Common myeloid progenitor, CD34-positive (primary cell): ENCODE results near the gene ATAD3A.
A peak's percentile ranks its signal among the peaks of the same experiment; 100 is the strongest.
"Not testable (repeated sequence)": the region's sequence is repeated elsewhere in the genome, so short reads cannot be mapped to it uniquely, and the experiment has no call there.

Experiments
- CTCF ChIA-PET: fragments of 350-600 bp; sonication (Branson Sonifier 250); formaldehyde crosslinking; loops from one replicate; lab custom pipeline; 2021; ENCODE audit warnings: antibody characterized with exemption; lab: Charles Lee
- POLR2A ChIA-PET: fragments of 350-600 bp; sonication (Branson Sonifier 250); formaldehyde crosslinking; loops from one replicate; lab custom pipeline; 2021; ENCODE audit warnings: antibody characterized with exemption; lab: Charles Lee
- DNase-seq, 3 donors: peaks; one replicate each; pipeline versions ENCODE4 v3.0.0 to v3.0.0-alpha.2; 2013
- H3K27ac ChIP-seq, 2 experiments: 1 replicate in 1 of 2; 2 replicates in 1 of 2; pipeline ENCODE4 v1.7.0; 2013; ENCODE audit warnings: inconsistent platforms in 2 of 2, low read length in 2 of 2, mild to moderate bottlenecking in 2 of 2, low read depth in 1 of 2, moderate library complexity in 1 of 2; ENCODE audit not compliant: severe bottlenecking in 2 of 2, insufficient read depth in 1 of 2, poor library complexity in 1 of 2
- H3K27me3 ChIP-seq, 5 experiments: replicated peaks in 2 of 5; 1 replicate in 3 of 5; 2 replicates in 2 of 5; pipeline versions ENCODE4 v1.6.1 to v1.7.0; 2013; ENCODE audit warnings: low read length in 4 of 5, mild to moderate bottlenecking in 2 of 5, moderate library complexity in 2 of 5, inconsistent platforms in 1 of 5; ENCODE audit not compliant: insufficient read depth in 5 of 5, control insufficient read depth in 4 of 5
- H3K36me3 ChIP-seq, 4 experiments: 1 replicate in 2 of 4; 2 replicates in 2 of 4; pipeline versions ENCODE4 v1.6.1 to v1.7.0; 2013; ENCODE audit warnings: low read length in 3 of 4, control low read depth in 1 of 4, mild to moderate bottlenecking in 1 of 4; ENCODE audit not compliant: control insufficient read depth in 4 of 4, insufficient read depth in 4 of 4
- H3K4me1 ChIP-seq, 4 experiments: 1 replicate in 3 of 4; 2 replicates in 1 of 4; pipeline versions ENCODE4 v1.6.1 to v1.7.1; 2013; ENCODE audit warnings: low read length in 3 of 4, mild to moderate bottlenecking in 3 of 4, control low read depth in 1 of 4, inconsistent platforms in 1 of 4, moderate library complexity in 1 of 4; ENCODE audit not compliant: control insufficient read depth in 4 of 4, insufficient read depth in 4 of 4; ENCODE audit errors: control extremely low read depth in 1 of 4
- H3K4me3 ChIP-seq, 7 experiments: 1 replicate in 4 of 7; 2 replicates in 3 of 7; pipeline versions ENCODE4 v1.5.1 to v1.7.0; 2013; ENCODE audit warnings: mild to moderate bottlenecking in 7 of 7, low read length in 6 of 7, moderate library complexity in 6 of 7, inconsistent platforms in 2 of 7, low read depth in 2 of 7, control low read depth in 1 of 7; ENCODE audit not compliant: insufficient read depth in 4 of 7, control insufficient read depth in 1 of 7; ENCODE audit errors: extremely low read depth in 1 of 7
- H3K9me3 ChIP-seq, 5 experiments: 1 replicate in 4 of 5; 2 replicates in 1 of 5; pipeline versions ENCODE4 v1.6.1 to v1.7.1; 2013; ENCODE audit warnings: low read length in 4 of 5, mild to moderate bottlenecking in 2 of 5, inconsistent platforms in 1 of 5, low read depth in 1 of 5, moderate library complexity in 1 of 5; ENCODE audit not compliant: control insufficient read depth in 4 of 5, insufficient read depth in 2 of 5; ENCODE audit errors: control extremely low read depth in 1 of 5
- WGBS: methylation state at CpG from one replicate; pipeline ENCODE4 v1.1.5; 2013; ENCODE audit not compliant: insufficient coverage; 5-methylcytosine and 5-hydroxymethylcytosine counted together

ATAD3A gene

DNA sequence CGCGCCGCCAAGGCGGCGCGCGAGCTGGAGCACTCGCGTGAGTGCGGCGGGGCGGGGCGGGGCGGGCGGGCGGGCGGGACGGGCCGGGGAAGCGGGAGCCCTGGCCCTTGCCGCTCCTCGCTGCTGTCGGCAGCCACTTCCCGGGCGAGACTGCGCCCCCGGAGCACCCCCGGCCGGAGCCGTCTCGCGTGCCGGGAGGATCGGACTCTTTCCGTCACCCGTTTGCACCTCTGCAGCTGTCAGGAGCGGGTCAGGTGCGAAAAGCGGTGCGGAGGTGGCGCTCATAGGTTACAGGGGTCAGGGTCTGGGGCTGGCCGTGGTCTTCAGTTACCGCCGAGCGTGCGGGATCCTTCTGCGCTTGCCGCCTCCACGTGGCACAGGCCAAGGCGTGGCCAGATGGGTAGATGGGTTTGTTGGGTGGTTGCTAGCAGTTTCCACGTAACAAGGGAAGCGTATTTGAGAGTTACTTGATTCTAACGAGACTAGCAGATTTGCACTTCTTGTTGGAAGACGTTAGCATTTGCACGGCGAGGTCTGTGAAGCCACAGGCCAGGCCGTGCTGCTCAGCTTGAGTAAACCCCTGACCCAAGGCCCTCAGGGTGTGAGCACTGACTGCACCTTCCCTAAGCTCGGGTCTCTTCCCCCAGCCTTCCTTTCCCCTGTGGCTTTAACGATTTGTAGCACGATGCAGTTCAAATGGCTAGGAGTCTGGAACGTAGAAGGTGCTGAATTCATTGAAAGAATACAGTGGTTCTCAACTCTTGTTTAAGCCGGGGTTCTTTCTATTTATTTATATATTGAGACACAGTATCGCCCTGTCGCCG lies 39.7 kb upstream of the ATAD3A start:
- H3K36me3 ChIP-seq, H3K27me3 ChIP-seq, H3K9me3 ChIP-seq, POLR2A ChIA-PET, CTCF ChIA-PET, DNase-seq: not testable (repeated sequence)
- Histone ChIP-seq H3K27ac (peak overlapping the region in 1 of 2 experiments; percentile 56), H3K4me1 (peaks cover 7 to 23% (median 14%) of the 10 kb centered on the region in 4 experiments), H3K4me3 (peak overlapping the region; percentile 30 to 92 (median 79))
- 16% methylated on average over 14 of the region's 65 CpGs for WGBS

DNA sequence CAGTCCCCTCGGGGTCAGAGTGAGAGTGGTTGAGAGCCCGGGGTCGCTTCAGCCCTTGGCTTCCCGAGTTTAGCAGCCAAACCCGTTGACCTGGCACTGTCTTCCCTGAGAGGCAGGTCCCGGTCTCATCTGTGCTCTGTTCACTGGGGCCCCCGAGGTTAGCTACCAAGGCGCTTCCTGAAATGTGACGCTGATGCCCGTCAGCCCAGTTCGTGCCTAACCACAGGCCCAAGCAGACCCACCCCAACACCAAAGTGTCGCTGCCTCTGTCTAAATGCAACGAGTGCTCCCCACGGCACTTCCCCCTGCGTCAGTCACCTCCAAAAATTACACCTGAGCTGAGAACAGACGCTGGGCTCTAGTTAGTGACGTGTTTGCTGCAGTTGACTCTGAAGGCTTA lies 36.0 kb upstream of the ATAD3A start:
- CTCF ChIA-PET, H3K9me3 ChIP-seq, H3K27me3 ChIP-seq, H3K4me3 ChIP-seq, H3K27ac ChIP-seq: not testable (repeated sequence)
- peak in 2 of 3 donors; percentile 39 to 78 for DNase-seq
- POLR2A ChIA-PET: interaction anchor here (0.7 kb wide), 1 partner anchor 13 kb away, joined by 3 read pairs; no protein-coding TSS in a partner anchor
- WGBS: 34% methylated on average over 8 of the region's 17 CpGs
- peaks cover 4 to 30% (median 23%) of the 10 kb centered on the region in 4 experiments for H3K36me3 ChIP-seq
- peaks cover 3 to 15% (median 7%) of the 10 kb centered on the region in 4 experiments for H3K4me1 ChIP-seq

DNA sequence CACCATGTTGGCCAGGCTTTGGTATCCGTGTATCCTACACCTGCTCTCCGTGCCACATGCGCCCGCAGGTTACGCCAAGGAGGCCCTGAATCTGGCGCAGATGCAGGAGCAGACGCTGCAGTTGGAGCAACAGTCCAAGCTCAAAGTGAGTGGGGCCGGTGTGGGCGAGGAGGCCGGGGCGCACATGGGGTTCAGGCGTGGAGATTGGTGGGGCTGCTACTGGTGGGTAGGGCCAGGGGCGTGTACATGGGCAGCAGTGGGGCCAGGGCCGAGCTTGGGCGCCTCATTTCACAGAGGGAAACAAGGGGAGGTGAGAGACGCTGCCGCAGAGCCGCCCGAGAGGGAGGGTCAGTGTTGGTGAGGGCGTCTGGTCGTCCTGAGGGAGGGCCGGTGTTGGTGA lies 34.8 kb upstream of the ATAD3A start:
- Histone ChIP-seq H3K27ac (no peak overlapping the region), H3K36me3 (peaks cover 4 to 34% (median 24%) of the 10 kb centered on the region in 4 experiments), H3K4me3 (no peak overlapping the region), H3K9me3 (no peaks in the 10 kb centered on the region), H3K4me1 (peaks cover 3 to 14% (median 5%) of the 10 kb centered on the region in 4 experiments), H3K27me3 (no peaks in the 10 kb centered on the region)
- WGBS: 100% methylated on average over 12 of the region's 22 CpGs
- ChIA-PET CTCF (interaction anchor here (0.8 to 1.5 kb wide), 2 partner anchors 36 to 105 kb away, joined by 3 to 5 read pairs; no protein-coding TSS in a partner anchor), POLR2A (no interaction called here)
- DNase-seq: no peak

DNA sequence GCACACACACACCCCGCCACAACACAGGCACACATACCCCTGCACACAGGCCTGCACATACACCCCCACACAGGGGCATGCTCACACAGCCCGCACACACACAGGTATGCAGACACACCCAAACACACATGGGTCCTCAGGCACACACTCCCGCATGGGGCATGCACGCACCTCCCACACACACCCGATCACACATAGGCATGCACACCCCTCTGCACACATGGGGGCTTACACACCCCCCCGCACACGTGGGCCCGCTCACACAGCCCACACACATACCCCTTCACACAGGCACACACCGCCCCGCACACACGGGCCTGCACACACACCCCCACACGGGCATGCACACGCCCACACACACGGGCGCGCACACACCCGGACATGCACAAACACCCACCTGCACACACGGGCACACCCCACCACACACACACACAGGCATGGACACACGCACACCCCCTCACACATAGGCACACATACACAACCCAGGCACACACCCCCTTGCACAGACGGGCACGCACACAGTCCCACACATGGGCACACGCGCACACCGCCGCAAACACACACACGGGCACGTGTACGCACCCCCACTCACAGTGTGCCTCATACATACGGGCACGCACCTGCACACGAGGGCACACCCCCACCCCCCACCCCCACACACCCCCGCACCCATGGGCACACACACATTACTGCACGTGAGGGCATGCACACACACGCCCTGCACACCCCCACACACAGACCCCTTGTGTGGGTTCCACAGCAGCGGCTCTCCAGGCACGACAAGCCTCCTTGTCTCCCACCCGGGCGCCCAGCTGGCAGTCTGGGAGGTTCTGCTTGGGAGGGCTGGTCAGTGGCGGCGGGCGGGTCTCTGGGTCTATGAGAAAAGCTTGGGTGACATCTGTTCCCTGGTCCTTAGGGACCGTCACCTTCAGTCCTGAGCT lies 32.1 kb upstream of the ATAD3A start:
- ChIA-PET POLR2A (no interaction called here), CTCF (no interaction called here)
- H3K4me1 ChIP-seq: no peaks in the 10 kb centered on the region
- 99% methylated on average over 21 of the region's 42 CpGs for WGBS
- no peak for DNase-seq
- H3K9me3 ChIP-seq: no peaks in the 10 kb centered on the region
- H3K4me3 ChIP-seq: no peak overlapping the region
- no peaks in the 10 kb centered on the region for H3K27me3 ChIP-seq
- H3K36me3 ChIP-seq: peaks cover 8 to 52% (median 41%) of the 10 kb centered on the region in 4 experiments
- no peak overlapping the region for H3K27ac ChIP-seq

DNA sequence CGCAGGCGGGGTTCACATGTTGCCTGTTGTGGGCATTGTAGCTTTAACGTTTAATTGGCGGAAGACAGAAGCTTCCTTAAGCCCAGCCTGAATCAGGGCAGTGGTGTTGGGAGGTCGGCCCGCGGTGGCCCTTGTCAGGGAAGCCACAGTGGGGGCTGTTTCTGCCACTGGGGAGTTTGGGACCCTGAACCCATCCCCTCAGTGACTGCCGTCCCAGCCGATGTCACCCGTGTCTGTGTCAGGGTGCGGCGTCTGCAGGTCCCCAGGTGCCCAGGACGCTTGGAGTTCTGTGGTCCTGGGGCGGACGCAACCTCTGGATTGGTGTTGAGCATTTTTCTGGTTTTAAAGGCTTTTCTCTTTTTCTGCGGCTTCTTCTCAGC lies 31.5 kb upstream of the ATAD3A start:
- DNase-seq, H3K27ac ChIP-seq, H3K27me3 ChIP-seq, CTCF ChIA-PET, H3K4me1 ChIP-seq, H3K9me3 ChIP-seq, POLR2A ChIA-PET, H3K4me3 ChIP-seq: not testable (repeated sequence)
- H3K36me3 ChIP-seq: peaks cover 8 to 52% (median 41%) of the 10 kb centered on the region in 4 experiments
- WGBS: 100% methylated on average over 9 of the region's 16 CpGs

DNA sequence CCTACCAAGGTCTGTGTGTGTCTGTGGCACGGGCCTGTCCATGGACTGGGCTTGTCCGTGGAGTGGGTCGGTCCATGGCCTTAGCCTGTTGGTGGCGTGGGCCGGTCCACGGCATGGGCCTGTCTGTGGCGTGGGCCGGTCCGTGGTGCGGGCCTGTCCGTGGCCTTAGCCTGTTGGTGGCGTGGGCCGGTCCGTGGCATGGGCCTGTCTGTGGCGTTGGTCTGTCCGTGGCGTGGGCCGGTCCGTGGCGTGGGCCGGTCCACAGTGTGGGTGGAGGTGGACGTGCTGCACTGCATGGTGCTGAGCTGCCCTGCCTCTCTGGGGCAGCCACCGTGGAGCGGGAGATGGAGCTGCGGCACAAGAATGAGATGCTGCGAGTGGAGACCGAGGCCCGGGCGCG lies 30.2 kb upstream of the ATAD3A start:
- H3K4me3 ChIP-seq, CTCF ChIA-PET, H3K27ac ChIP-seq, H3K4me1 ChIP-seq, H3K27me3 ChIP-seq, H3K9me3 ChIP-seq, DNase-seq, POLR2A ChIA-PET: not testable (repeated sequence)
- H3K36me3 ChIP-seq: peaks cover 8 to 59% (median 45%) of the 10 kb centered on the region in 4 experiments
- WGBS: 98% methylated on average over 15 of the region's 30 CpGs
